GM12892 (cell line): ENCODE results near the gene SLC27A1.

Experiments
- DNase-seq: peaks from one replicate; pipeline ENCODE4 v3.0.0; 2011; ENCODE audit not compliant: insufficient read length
- FAIRE-seq: peaks from 2 replicates; lab custom pipeline; 2011; peaks lifted over from hg19 to GRCh38; lab: Jason Lieb, UNC
- POLR2A ChIP-seq: IDR thresholded peaks from 2 replicates; pipeline ENCODE4 v1.6.1; 2011; ENCODE audit warnings: low read depth, low read length, control low read depth
- POLR2AphosphoS5 ChIP-seq: IDR thresholded peaks from 2 replicates; pipeline ENCODE4 v1.6.1; 2011; ENCODE audit warnings: low read depth, low read length, control low read depth
- TAF1 ChIP-seq: IDR thresholded peaks from 2 replicates; pipeline ENCODE4 v1.6.1; 2011; ENCODE audit warnings: low read depth, mild to moderate bottlenecking, control low read depth, low read length, borderline replicate concordance

SLC27A1 gene

GRCh38 chr19:17525141-17525540 lies 54.8 kb downstream of the SLC27A1 start:
- DNase-seq (no peak), FAIRE-seq (no peak)

GRCh38 chr19:17526922-17527321 lies 56.6 kb downstream of the SLC27A1 start:
- peak; percentile 87 for FAIRE-seq
- TF ChIP-seq POLR2A: no peak
- TF ChIP-seq TAF1: no peak
- no peak for TF ChIP-seq POLR2AphosphoS5

More at GRCh38 chr19:17525141-17525540, 54.8 kb downstream of the SLC27A1 start:
- no peak for TF ChIP-seq POLR2AphosphoS5
- no peak for TF ChIP-seq POLR2A
- no peak for TF ChIP-seq TAF1

DNA sequence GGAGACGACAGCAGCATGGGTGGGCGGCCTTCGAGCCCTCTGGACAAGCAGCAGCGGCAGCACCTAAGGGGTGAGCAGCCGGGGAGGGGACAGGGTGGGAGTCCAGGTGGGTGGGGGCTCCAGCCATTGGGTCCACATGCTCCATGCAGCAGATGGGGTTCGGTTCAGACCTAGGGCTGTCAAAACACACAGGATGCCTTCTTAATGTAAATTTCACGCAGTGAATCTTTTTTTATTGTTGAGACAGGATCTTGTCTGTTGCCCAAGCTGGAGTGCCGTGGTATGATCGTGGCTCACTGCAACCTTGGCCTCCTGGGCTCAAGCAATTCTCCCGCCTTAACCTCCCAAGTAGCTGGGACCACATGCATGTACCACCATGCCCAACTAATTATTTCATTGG lies 57.0 kb downstream of the SLC27A1 start:
- no peak for TF ChIP-seq POLR2A
- no peak for TF ChIP-seq POLR2AphosphoS5
- no peak for TF ChIP-seq TAF1
- no peak for FAIRE-seq
- no peak for DNase-seq

More at GRCh38 chr19:17526922-17527321, 56.6 kb downstream of the SLC27A1 start:
- peak; percentile 76 for DNase-seq

DNA sequence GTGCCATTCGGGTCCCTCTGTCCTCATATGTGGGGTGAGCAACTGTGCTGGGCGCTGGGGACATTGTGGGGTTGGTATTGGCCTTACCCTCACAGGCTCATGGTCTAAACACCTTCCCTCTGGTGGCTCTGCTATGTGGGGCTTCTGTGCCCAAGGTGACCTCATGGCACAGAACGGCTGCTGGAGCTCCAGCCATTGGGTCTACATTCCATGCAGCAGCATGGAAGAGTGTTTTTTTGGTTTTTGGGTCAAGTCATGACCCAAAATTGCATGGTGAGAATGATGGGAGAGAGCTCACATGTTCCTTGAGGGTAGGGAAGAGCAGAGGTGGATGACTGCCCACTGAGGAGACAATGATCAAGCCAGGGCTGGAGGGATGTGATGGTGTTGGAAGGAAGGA lies 58.3 kb downstream of the SLC27A1 start:
- no peak for FAIRE-seq
- no peak for DNase-seq
- TF ChIP-seq TAF1: no peak
- TF ChIP-seq POLR2AphosphoS5: no peak
- TF ChIP-seq POLR2A: no peak

GRCh38 chr19:17529239-17530158 lies 59.2 kb downstream of the SLC27A1 start:
- DNase-seq: no peak
- FAIRE-seq: no peak
- TF ChIP-seq TAF1: no peak
- no peak for TF ChIP-seq POLR2A
- TF ChIP-seq POLR2AphosphoS5: no peak

DNA sequence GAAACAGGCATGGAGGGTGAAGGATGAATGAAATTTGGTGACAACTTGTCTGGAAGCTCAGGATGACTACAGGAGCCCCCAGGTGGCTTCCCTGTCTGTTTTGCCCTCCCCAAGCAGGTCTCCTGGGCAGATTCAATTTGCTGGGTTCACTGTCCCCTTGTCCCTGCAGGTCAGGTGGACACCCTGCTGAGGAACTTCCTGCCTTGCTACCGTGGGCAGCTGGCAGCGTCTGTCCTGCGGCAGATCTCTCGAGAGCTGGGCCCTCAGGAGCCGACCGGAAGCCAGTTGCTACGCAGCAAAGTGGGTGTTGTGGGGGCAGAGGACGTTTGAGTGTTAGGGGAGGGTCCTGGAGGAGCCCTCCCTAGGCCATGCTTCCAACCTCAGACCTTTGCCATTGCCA lies 60.3 kb downstream of the SLC27A1 start:
- no peak for TF ChIP-seq TAF1
- TF ChIP-seq POLR2A: no peak
- TF ChIP-seq POLR2AphosphoS5: no peak
- FAIRE-seq (no peak), DNase-seq (no peak)

GRCh38 chr19:17532116-17532515 lies 61.8 kb downstream of the SLC27A1 start:
- TF ChIP-seq POLR2A (no peak), TAF1 (no peak), POLR2AphosphoS5 (no peak)
- FAIRE-seq: no peak
- DNase-seq: no peak

DNA sequence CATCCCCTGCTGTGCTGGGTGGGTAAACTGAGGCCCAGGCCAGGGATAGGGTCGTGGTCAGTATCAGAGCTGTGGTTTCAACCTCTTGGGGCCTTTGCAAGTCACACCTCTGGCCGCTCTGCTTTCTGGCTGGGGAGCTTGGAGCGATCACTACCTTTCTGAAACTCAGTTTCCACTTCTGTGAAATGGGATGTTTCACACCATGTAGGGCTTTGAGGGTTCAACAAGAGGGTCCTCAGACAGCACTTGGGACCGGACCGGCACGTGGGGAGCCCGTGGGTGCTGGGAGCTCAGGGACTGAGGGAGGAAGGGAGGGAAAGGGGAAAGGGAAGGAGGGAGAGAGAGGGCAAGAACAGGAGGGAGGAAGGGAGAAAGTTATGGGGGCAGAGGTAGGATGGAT lies 62.2 kb downstream of the SLC27A1 start:
- TF ChIP-seq TAF1 (no peak), POLR2A (no peak), POLR2AphosphoS5 (no peak)
- no peak for FAIRE-seq
- no peak for DNase-seq

DNA sequence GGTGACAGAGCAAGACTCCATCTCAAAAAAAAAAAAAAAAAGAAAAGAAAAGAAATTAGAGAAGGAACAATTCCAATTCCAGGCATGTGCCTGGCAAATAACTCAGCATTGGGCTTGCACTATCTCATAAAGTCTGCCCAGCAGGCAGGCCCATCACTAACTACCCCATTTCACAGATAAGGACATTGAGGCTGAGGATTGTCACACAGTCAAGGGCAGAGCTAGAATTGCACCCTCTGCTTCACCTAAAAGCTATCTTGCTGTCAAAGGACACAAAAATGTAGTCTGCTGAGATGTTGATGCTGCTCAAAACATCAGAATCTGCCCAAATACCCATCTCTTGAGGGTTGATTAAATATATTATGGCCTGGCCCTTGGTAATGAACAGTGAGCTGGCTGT lies 64.4 kb downstream of the SLC27A1 start:
- DNase-seq (no peak), FAIRE-seq (no peak)
- TF ChIP-seq POLR2AphosphoS5 (no peak), TAF1 (no peak), POLR2A (no peak)

- no peak for TF ChIP-seq POLR2AphosphoS5
- no peak for TF ChIP-seq TAF1
- TF ChIP-seq POLR2A: no peak
- DNase-seq: no peak
- no peak for FAIRE-seq
Measured at GRCh38 chr19:17536955-17537354, 66.6 kb downstream of the SLC27A1 start.

GRCh38 chr19:17538684-17539237 lies 68.4 kb downstream of the SLC27A1 start:
- TF ChIP-seq POLR2A: no peak
- no peak for TF ChIP-seq POLR2AphosphoS5
- no peak for TF ChIP-seq TAF1
- FAIRE-seq (no peak), DNase-seq (no peak)

GRCh38 chr19:17539238-17540117 lies 69.2 kb downstream of the SLC27A1 start:
- peak; percentile 93 for FAIRE-seq

More at GRCh38 chr19:17539238-17540117, 69.2 kb downstream of the SLC27A1 start:
- TF ChIP-seq TAF1: no peak
- no peak for TF ChIP-seq POLR2A
- TF ChIP-seq POLR2AphosphoS5: no peak
- peak; percentile 94 for DNase-seq
